ENCODE results near the gene SRD5A3. TPM values are rescaled to one million over a fixed set of nuclear protein-coding genes. Genes with fewer than 3 reads are reported as not detected.

Gene SRD5A3
- total RNA-seq, 4 donors from 2014 or later = 9.3 to 24.8 (median 17.1) TPM

DNA sequence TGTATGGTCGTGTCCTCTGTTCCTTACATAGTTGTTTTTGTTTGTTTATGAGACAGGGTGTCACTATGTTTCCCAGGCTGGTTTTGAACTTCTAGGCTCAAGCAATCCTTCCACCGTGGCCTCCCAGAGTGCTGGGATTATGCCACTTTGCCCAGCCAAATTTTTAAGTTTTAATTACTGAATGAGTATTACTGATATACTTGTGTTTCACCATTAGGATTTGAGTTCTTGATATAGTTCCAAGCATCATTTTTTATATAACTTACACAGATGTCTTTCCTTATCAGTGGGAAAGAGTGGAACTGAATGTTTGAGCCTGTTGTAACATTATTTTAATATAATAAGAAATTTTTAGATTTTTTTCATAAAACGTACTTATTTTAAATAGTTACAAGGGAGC, 70.1 kb downstream of the SRD5A3 start:
- Histone ChIP-seq H3K27ac (no peak overlapping the region), H3K4me3 (no peak overlapping the region), H3K4me1 (no peaks in the 10 kb centered on the region), H3K9me3 (no peaks in the 10 kb centered on the region), H3K36me3 (peaks cover 67% of the 10 kb centered on the region), H3K27me3 (no peaks in the 10 kb centered on the region)
- no peak for DNase-seq (ENCODE audit: low spot score in 2 of 2)
- no peak for TF ChIP-seq POLR2AphosphoS5 (IDR thresholded peaks at IDR 0.05)
- TF ChIP-seq, protein P1, sequence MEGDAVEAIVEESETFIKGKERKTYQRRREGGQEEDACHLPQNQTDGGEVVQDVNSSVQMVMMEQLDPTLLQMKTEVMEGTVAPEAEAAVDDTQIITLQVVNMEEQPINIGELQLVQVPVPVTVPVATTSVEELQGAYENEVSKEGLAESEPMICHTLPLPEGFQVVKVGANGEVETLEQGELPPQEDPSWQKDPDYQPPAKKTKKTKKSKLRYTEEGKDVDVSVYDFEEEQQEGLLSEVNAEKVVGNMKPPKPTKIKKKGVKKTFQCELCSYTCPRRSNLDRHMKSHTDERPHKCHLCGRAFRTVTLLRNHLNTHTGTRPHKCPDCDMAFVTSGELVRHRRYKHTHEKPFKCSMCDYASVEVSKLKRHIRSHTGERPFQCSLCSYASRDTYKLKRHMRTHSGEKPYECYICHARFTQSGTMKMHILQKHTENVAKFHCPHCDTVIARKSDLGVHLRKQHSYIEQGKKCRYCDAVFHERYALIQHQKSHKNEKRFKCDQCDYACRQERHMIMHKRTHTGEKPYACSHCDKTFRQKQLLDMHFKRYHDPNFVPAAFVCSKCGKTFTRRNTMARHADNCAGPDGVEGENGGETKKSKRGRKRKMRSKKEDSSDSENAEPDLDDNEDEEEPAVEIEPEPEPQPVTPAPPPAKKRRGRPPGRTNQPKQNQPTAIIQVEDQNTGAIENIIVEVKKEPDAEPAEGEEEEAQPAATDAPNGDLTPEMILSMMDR (IDR thresholded peaks at IDR 0.05) = no peak
- no peak for TF ChIP-seq EP300 (IDR thresholded peaks at IDR 0.05)
- WGBS = 88% methylated on average over 3 of the region's 3 CpGs

Other genes with a start within 250 kb of the SRD5A3 start
- gene KDR, start 220.6 kb upstream of the SRD5A3 start, total RNA-seq = 10 to 100 TPM in 1 of 4 donors, 1 to 10 TPM in 3; 5.4 to 12.4 (median 8.3) TPM
- 100 to 1,000 TPM in 2 of 4 donors, 10 to 100 TPM in 2; 82.5 to 129 (median 98.3) TPM for gene TMEM165, start 49.7 kb downstream of the SRD5A3 start, total RNA-seq
- gene CLOCK, start 200.7 kb downstream of the SRD5A3 start, total RNA-seq = 10 to 100 TPM; 15.9 to 20.7 (median 19.0) TPM
- gene PDCL2, start 246.0 kb downstream of the SRD5A3 start, total RNA-seq = not detected

All from suprapubic skin (tissue), 4 donors.